Erythroblast (primary cell): Measurements from ENCODE around the gene CSNK1G2.

Experiments
- GATA1 ChIP-seq: IDR thresholded peaks from 2 replicates; pipeline ENCODE4 v1.6.1; 2011; ENCODE audit warnings: low read depth, mild to moderate bottlenecking, control low read depth, low read length, moderate library complexity
- POLR2A ChIP-seq: IDR thresholded peaks from 2 replicates; pipeline ENCODE4 v1.6.1; 2011; ENCODE audit warnings: mild to moderate bottlenecking, low read length

- TF ChIP-seq POLR2A (no peak), GATA1 (no peak)
These were observed 17.7 kb upstream of the CSNK1G2 start for GRCh38 chr19:1923319-1923718.
